Heart left ventricle (tissue), 13 donors: ENCODE results near the gene ALDOA.

ENCODE experiments used
- POLR2A ChIP-seq, 2 donors: fragments of 450-650 bp; IDR thresholded peaks; one replicate each; pipeline ENCODE4 v1.6.1; 2017; ENCODE audit warnings: antibody characterized with exemption in 2 of 2, mild to moderate bottlenecking in 2 of 2, moderate library complexity in 2 of 2
- TF ChIP-seq, protein P1 (sequence below), 12 donors: fragments of 200-600 bp; sonication (generic) in 4 of 12; IDR thresholded peaks; one replicate each; pipeline versions ENCODE4 v1.5.0 to v1.8.0; 2018 to 2022; ENCODE audit warnings: antibody characterized with exemption in 12 of 12, mild to moderate bottlenecking in 5 of 12
- donor health status: ischemic (EF 13 %, LVEDD 7.1; RV severe dilation, severe dysfunction).
- donor health status: DM: no; HTN: yes; CAD: no.
- donor health status: DM: no; HTN: no; CAD: no.
- donor health status: ischemic (EF 25% LVEDD 6.9; RV normal size, moderate dysfunction).
- donor health status: ischemic (EF 25% LVEDD 5.7; RV mildly dilated, moderate dysfunction).
- donor health status: ischemic (EF 35%, LVEDD 5.7; RV mildly dilated, moderate dysfunction).
- donor health status: nonischemic (EF 11% LVEDD 7.7; RV severe dilation, severe dysfunction).
- donor health status: DM: yes; HTN: yes; CAD: no.
- donor health status: PGD.
- donor health status: ischemic (EF 29% LVEDD 5.4; RV normal size, mild dysfunction).
- donor health status: nonischemic (EF 23%, LVEDD 6.1; RV moderate dilation, normal function).

DNA sequence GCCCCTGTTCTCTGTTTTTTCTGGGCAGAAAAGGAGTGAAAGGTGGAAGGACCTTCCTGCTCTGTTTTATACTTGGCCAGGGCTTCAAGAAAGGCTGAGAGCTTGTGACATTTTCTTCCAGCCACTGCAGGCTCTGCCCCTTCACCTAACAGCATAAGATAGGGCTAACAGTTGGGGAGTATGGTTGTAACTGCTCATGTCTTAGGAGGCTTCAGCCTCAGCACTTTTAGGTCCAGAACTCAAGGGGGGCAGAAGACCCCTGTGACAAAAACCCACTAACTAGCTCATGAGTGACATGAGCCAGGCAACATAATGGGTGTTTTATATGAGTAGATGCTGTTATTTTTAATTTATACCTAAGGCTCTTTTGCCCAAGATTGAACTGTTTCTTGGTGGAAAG lies 4.9 kb downstream of the ALDOA start:
- TF ChIP-seq, protein P1, sequence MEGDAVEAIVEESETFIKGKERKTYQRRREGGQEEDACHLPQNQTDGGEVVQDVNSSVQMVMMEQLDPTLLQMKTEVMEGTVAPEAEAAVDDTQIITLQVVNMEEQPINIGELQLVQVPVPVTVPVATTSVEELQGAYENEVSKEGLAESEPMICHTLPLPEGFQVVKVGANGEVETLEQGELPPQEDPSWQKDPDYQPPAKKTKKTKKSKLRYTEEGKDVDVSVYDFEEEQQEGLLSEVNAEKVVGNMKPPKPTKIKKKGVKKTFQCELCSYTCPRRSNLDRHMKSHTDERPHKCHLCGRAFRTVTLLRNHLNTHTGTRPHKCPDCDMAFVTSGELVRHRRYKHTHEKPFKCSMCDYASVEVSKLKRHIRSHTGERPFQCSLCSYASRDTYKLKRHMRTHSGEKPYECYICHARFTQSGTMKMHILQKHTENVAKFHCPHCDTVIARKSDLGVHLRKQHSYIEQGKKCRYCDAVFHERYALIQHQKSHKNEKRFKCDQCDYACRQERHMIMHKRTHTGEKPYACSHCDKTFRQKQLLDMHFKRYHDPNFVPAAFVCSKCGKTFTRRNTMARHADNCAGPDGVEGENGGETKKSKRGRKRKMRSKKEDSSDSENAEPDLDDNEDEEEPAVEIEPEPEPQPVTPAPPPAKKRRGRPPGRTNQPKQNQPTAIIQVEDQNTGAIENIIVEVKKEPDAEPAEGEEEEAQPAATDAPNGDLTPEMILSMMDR (IDR thresholded peaks at IDR 0.05), result no peak
- TF ChIP-seq POLR2A (IDR thresholded peaks at IDR 0.05), result no peak
